Keratinocyte (primary cell): Measurements from ENCODE around the gene CDH13.

Source experiments
- CTCF ChIP-seq, 3 experiments: IDR thresholded peaks in 1 of 3; conservative IDR thresholded peaks in 1 of 3; optimal IDR thresholded peaks in 1 of 3; 2 replicates in 2 of 3; 3 replicates in 1 of 3; pipeline versions ENCODE3 to v1.5.1; 2011; ENCODE audit warnings: low read length in 3 of 3, mild to moderate bottlenecking in 3 of 3, moderate library complexity in 2 of 3, control low read depth in 1 of 3, inconsistent platforms in 1 of 3; ENCODE audit not compliant: insufficient read depth in 2 of 3; ENCODE audit errors: extremely low read depth in 1 of 3
- EZH2 ChIP-seq: IDR thresholded peaks from one replicate; pipeline ENCODE4 v1.6.1; 2012; ENCODE audit warnings: inconsistent platforms, mild to moderate bottlenecking, low read length, moderate library complexity

GRCh38 chr16:83212301-83212841, 585.6 kb downstream of the CDH13 start:
- TF ChIP-seq CTCF (optimal IDR thresholded peaks at IDR 0.05 in 1 of 3, IDR thresholded peaks at IDR 0.05 in 1 of 3, conservative IDR thresholded peaks at IDR 0.05 in 1 of 3; ENCODE audit: extremely low read depth in 1 of 3, insufficient read depth in 2 of 3, low read length in 3 of 3) (no peak), EZH2 (no peak)
